HepG2 (cell line): ENCODE measurements around the gene ARCN1. TPM values are rescaled to one million over a fixed set of nuclear protein-coding genes. Genes with fewer than 3 reads are reported as not detected.

ENCODE experiments used
- ATAC-seq: fragments of 200-7000 bp; cut with Tn5 transposase; 3 replicates; pipeline ENCODE4 v1.9.1; 2020; ENCODE audit warnings: mild to moderate bottlenecking, moderate library complexity
- BruUV-seq: library from RNA; stranded (reverse); fragments of 400-500 nt; replicated peaks from 2 replicates; lab custom pipeline; 2021; lab: Mats Ljungman, UMichigan
- CTCF ChIA-PET: fragments of 300-600 bp; formaldehyde crosslinking; extraction: SDS; loops from one replicate; lab custom pipeline; 2021; ENCODE audit warnings: low total read pairs, inconsistent platforms, low intra/inter-chr PET ratio; lab: Yijun Ruan, JAX
- POLR2A ChIA-PET: fragments of 350-600 bp; sonication (Branson Sonifier 250); formaldehyde crosslinking; loops from one replicate; lab custom pipeline; 2020; ENCODE audit warnings: antibody characterized with exemption, inconsistent platforms; lab: Yijun Ruan, JAX
- DNase-seq: peaks from one replicate; pipeline ENCODE4 v3.0.0-alpha.2; 2015; ENCODE audit warnings: low spot score
- FAIRE-seq: peaks from 3 replicates; lab custom pipeline; 2011; peaks lifted over from hg19 to GRCh38; lab: Jason Lieb, UNC
- H2AFZ ChIP-seq: one replicate; pipeline ENCODE4 v1.6.1; 2011; ENCODE audit warnings: low read length, inconsistent platforms
- H3K27ac ChIP-seq: fragments of 300-600 bp; 3 replicates; pipeline ENCODE4 v1.8.0; 2011; ENCODE audit warnings: mixed run types, mild to moderate bottlenecking, mixed read lengths, low read length, inconsistent platforms; ENCODE audit not compliant: insufficient read depth; ENCODE audit errors: extremely low read length
- H3K27me3 ChIP-seq, 2 experiments: fragments of 200-600 bp in 1 of 2; 2 replicates in 1 of 2; 3 replicates in 1 of 2; pipeline versions ENCODE4 v1.6.0 to v1.8.0; 2011; ENCODE audit warnings: low read length in 2 of 2, mild to moderate bottlenecking in 2 of 2, moderate library complexity in 2 of 2, inconsistent platforms in 1 of 2; ENCODE audit not compliant: insufficient read depth in 2 of 2, control insufficient read depth in 1 of 2
- H3K36me3 ChIP-seq, 2 experiments: fragments of 200-600 bp in 1 of 2; replicated peaks in 1 of 2; 2 replicates in 1 of 2; 3 replicates in 1 of 2; pipeline versions ENCODE4 v1.5.1 to v1.8.0; 2011; ENCODE audit warnings: low read length in 2 of 2, inconsistent platforms in 1 of 2; ENCODE audit not compliant: insufficient read depth in 2 of 2, control insufficient read depth in 1 of 2
- H3K4me1 ChIP-seq: 2 replicates; pipeline ENCODE4 v1.5.1; 2012; ENCODE audit warnings: low read length, inconsistent platforms; ENCODE audit not compliant: insufficient read depth
- H3K4me2 ChIP-seq: 2 replicates; pipeline ENCODE4 v1.6.0; 2011; ENCODE audit warnings: low read depth, low read length, inconsistent platforms
- H3K4me3 ChIP-seq, 3 experiments: fragments of 200-600 bp in 1 of 3; sonication (generic), shearing (Covaris generic) in 1 of 3; replicated peaks in 1 of 3; 2 replicates each; pipeline ENCODE4 v1.5.1; 2011 to 2016; ENCODE audit warnings: low read length in 3 of 3, inconsistent platforms in 2 of 3, low read depth in 2 of 3, mild to moderate bottlenecking in 2 of 3, control low read depth in 1 of 3, mixed read lengths in 1 of 3; ENCODE audit not compliant: insufficient read depth in 1 of 3
- H3K79me2 ChIP-seq: one replicate; pipeline ENCODE4 v1.6.1; 2011; ENCODE audit warnings: low read length, inconsistent platforms; ENCODE audit not compliant: insufficient read depth
- H3K9ac ChIP-seq: 2 replicates; pipeline ENCODE4 v1.6.0; 2011; ENCODE audit warnings: mild to moderate bottlenecking, low read depth, low read length, inconsistent platforms; ENCODE audit not compliant: insufficient read depth
- H3K9me3 ChIP-seq: 2 replicates; pipeline ENCODE4 v1.5.1; 2012; ENCODE audit warnings: mild to moderate bottlenecking, low read length
- H4K20me1 ChIP-seq: 2 replicates; pipeline ENCODE4 v1.6.0; 2011; ENCODE audit warnings: inconsistent platforms, mild to moderate bottlenecking, low read length, moderate library complexity; ENCODE audit not compliant: insufficient read depth
- BATF2 ChIP-seq: sonication (generic); formaldehyde crosslinking; IDR thresholded peaks from 2 replicates; pipeline ENCODE4 v1.8.0; 2022; ENCODE audit warnings: mild to moderate bottlenecking, missing genetic modification reagents, moderate library complexity
- BCL6 ChIP-seq: IDR thresholded peaks from 2 replicates; pipeline ENCODE4 v1.6.1; 2016; ENCODE audit warnings: missing genetic modification reagents, missing compliant biosample characterization
- ZBTB3 ChIP-seq: sonication (generic); formaldehyde crosslinking; IDR thresholded peaks from 2 replicates; pipeline ENCODE4 v1.4.0; 2020; ENCODE audit warnings: low read depth, mild to moderate bottlenecking, moderate library complexity, missing genetic modification reagents, borderline replicate concordance
- ZNF160 ChIP-seq: sonication (generic); formaldehyde crosslinking; IDR thresholded peaks from 2 replicates; pipeline ENCODE4 v1.8.0; 2022; ENCODE audit warnings: mild to moderate bottlenecking, inconsistent platforms, missing genetic modification reagents
- ZSCAN20 ChIP-seq: sonication (generic); formaldehyde crosslinking; IDR thresholded peaks from 2 replicates; pipeline ENCODE4 v1.4.0; 2020; ENCODE audit warnings: missing genetic modification reagents, mild to moderate bottlenecking, borderline replicate concordance
- WGBS: methylation state at CpG from one replicate; pipeline ENCODE4 v1.1.6; 2017; ENCODE audit warnings: low lambda C conversion rate; 5-methylcytosine and 5-hydroxymethylcytosine counted together
- in situ Hi-C: cut with HindIII; loops from 2 replicates; pipeline ENCODE4 v1.10.0; 2017; ENCODE audit warnings: low pct_unique_long_range_greater_than_20kb; ENCODE audit not compliant: extremely low pct_ligation_motif_present
- intact Hi-C: fragments of 100-400 bp; cut with micrococcal nuclease; formaldehyde crosslinking; loops from one replicate; pipeline ENCODE4 v1.10.0; 2022; ENCODE audit not compliant: unreplicated experiment
- polyA plus RNA-seq, 8 experiments: library from polyadenylated mRNA; depleted of rRNA in 3 of 8; stranded (reverse) in 7 of 8; unstranded in 1 of 8; fragments of >200 nt; fragmentation: Illumina TruSeq in 4 of 8; extraction: Trizol in 4 of 8; gene quantifications; 2 replicates each; pipeline versions ENCODE4 v1.2.1 to v1.2.3, GENCODE V29; 2011 to 2016; ENCODE audit warnings: low read depth in 4 of 8, missing spikeins in 1 of 8, mixed read lengths in 1 of 8; ENCODE audit not compliant: insufficient read depth in 1 of 8
- total RNA-seq, 5 experiments: library from RNA; depleted of rRNA; stranded (reverse); fragments of >200 nt; fragmentation: Illumina TruSeq; extraction: Trizol; gene quantifications; 2 replicates each; pipeline ENCODE4 v1.2.3, GENCODE V29; 2016; ENCODE audit warnings: low read depth in 1 of 5
- TF ChIP-seq, protein P1 (sequence below): sonication (generic); formaldehyde crosslinking; IDR thresholded peaks from 2 replicates; pipeline ENCODE4 v1.5.0; 2020; ENCODE audit warnings: missing genetic modification reagents, mild to moderate bottlenecking, borderline replicate concordance

Gene ARCN1
- total and polyA plus RNA-seq, 2 of the 13 experiments (the other 11 are each of a cell fraction or from before 2014, with no cell fraction given), result 148 to 200 TPM

GRCh38 chr11:118610225-118610772 is 38.1 kb downstream of the ARCN1 start:
- H3K4me2 ChIP-seq, result no peak overlapping the region
- intact Hi-C loops, result no loop called here
- peaks cover 0 to 1% of the 10 kb centered on the region in 2 experiments; a peak in 1 of 5 replicates for H3K36me3 ChIP-seq
- in situ Hi-C loops, result no loop called here
- no peak for FAIRE-seq
- no peak for TF ChIP-seq ZNF160 (CRISPR knock-in tag)
- no peak for TF ChIP-seq ZBTB3 (CRISPR knock-in tag)
- TF ChIP-seq, protein P1, sequence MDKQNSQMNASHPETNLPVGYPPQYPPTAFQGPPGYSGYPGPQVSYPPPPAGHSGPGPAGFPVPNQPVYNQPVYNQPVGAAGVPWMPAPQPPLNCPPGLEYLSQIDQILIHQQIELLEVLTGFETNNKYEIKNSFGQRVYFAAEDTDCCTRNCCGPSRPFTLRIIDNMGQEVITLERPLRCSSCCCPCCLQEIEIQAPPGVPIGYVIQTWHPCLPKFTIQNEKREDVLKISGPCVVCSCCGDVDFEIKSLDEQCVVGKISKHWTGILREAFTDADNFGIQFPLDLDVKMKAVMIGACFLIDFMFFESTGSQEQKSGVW (CRISPR knock-in tag), result no peak
- TF ChIP-seq ZSCAN20 (CRISPR knock-in tag), result no peak
- TF ChIP-seq BATF2 (CRISPR knock-in tag), result no peak
- TF ChIP-seq BCL6 (CRISPR knock-in tag), result no peak
- H3K9me3 ChIP-seq, result no peaks in the 10 kb centered on the region
- peaks cover 0 to 6% of the 10 kb centered on the region in 2 experiments; a peak in 1 of 5 replicates for H3K27me3 ChIP-seq
- H2AFZ ChIP-seq, result no peak overlapping the region
- DNase-seq, result no peak
- no peaks in the 10 kb centered on the region for H4K20me1 ChIP-seq
- H3K4me1 ChIP-seq, result peaks cover 38% of the 10 kb centered on the region
- WGBS, result 87% methylated on average over 20 of the region's 42 CpGs
- ATAC-seq, result no peak
- H3K9ac ChIP-seq, result no peak overlapping the region
- no peak overlapping the region for H3K27ac ChIP-seq
- no peak overlapping the region for H3K4me3 ChIP-seq
- ChIA-PET POLR2A (interaction anchor here (1.5 kb wide), 1 partner anchor 11 kb away, joined by 6 read pairs; no protein-coding TSS in a partner anchor), CTCF (interaction anchor here (0.7 kb wide), 1 partner anchor 15 kb away, joined by 3 read pairs; no protein-coding TSS in a partner anchor)
- H3K79me2 ChIP-seq, result no peaks in the 10 kb centered on the region
- no TSS peak for BruUV-seq
